ENCODE results near the gene DAGLA. TPM values are rescaled to one million over a fixed set of nuclear protein-coding genes. Genes with fewer than 3 reads are reported as not detected.
A peak's percentile ranks its signal among the peaks of the same experiment; 100 is the strongest.

DAGLA gene
- total and polyA plus RNA-seq, 2 of the 13 experiments (the other 11 are each of a cell fraction or from before 2014, with no cell fraction given), result 2.6 to 3.9 TPM

GRCh38 chr11:61718621-61719302 lies 38.6 kb downstream of the DAGLA start:
- Histone ChIP-seq H3K27me3 (ENCODE audit: control insufficient read depth in 1 of 2, insufficient read depth in 2 of 2, low read length in 2 of 2) (no peaks in the 10 kb centered on the region), H3K9ac (ENCODE audit: insufficient read depth, low read depth, low read length) (no peak overlapping the region), H2AFZ (ENCODE audit: low read length) (no peak overlapping the region), H3K4me2 (ENCODE audit: low read depth, low read length) (no peak overlapping the region), H3K4me1 (ENCODE audit: insufficient read depth, low read length) (peaks cover 19% of the 10 kb centered on the region), H3K4me3 (replicated peaks in 1 of 3; ENCODE audit: insufficient read depth in 1 of 3, low read depth in 2 of 3, low read length in 3 of 3) (no peak overlapping the region), H3K27ac (ENCODE audit: extremely low read length, insufficient read depth, low read length) (no peak overlapping the region), H3K36me3 (replicated peaks in 1 of 2; ENCODE audit: control insufficient read depth in 1 of 2, insufficient read depth in 2 of 2, low read length in 2 of 2) (peaks cover 6 to 21% of the 10 kb centered on the region in 2 experiments; a peak in 4 of 5 replicates), H3K9me3 (ENCODE audit: low read length) (no peaks in the 10 kb centered on the region), H4K20me1 (ENCODE audit: insufficient read depth, low read length) (no peaks in the 10 kb centered on the region), H3K79me2 (ENCODE audit: insufficient read depth, low read length) (peaks cover 5% of the 10 kb centered on the region)
- ATAC-seq (no peak), FAIRE-seq (no peak), DNase-seq (ENCODE audit: low spot score) (no peak)
- no TSS peak for BruUV-seq (replicated peaks)
- WGBS (ENCODE audit: low lambda C conversion rate), result 100% methylated on average over 1 of the region's 21 CpGs
- no peak for TF ChIP-seq ZNF138 (CRISPR knock-in tag; IDR thresholded peaks at IDR 0.05; ENCODE audit: low read depth)
- TF ChIP-seq ZBTB33 (CRISPR knock-in tag; IDR thresholded peaks at IDR 0.05), result peak; percentile 90
- TF ChIP-seq IRF9 (CRISPR knock-in tag; IDR thresholded peaks at IDR 0.05; ENCODE audit: borderline replicate concordance), result no peak
- in situ Hi-C loops (cut with HindIII; ENCODE audit: extremely low pct_ligation_motif_present, low pct_unique_long_range_greater_than_20kb), result no loop called here
- POLR2A ChIA-PET, result no interaction called here
- CTCF ChIA-PET (ENCODE audit: low intra/inter-chr PET ratio, low total read pairs), result no interaction called here
- intact Hi-C loops (cut with micrococcal nuclease; ENCODE audit: unreplicated experiment), result no loop called here

GRCh38 chr11:61719978-61720377 lies 39.8 kb downstream of the DAGLA start:
- Histone ChIP-seq H3K27ac (ENCODE audit: extremely low read length, insufficient read depth, low read length) (no peak overlapping the region), H3K4me3 (replicated peaks in 1 of 3; ENCODE audit: insufficient read depth in 1 of 3, low read depth in 2 of 3, low read length in 3 of 3) (no peak overlapping the region), H2AFZ (ENCODE audit: low read length) (no peak overlapping the region), H3K9me3 (ENCODE audit: low read length) (no peaks in the 10 kb centered on the region), H4K20me1 (ENCODE audit: insufficient read depth, low read length) (no peaks in the 10 kb centered on the region), H3K9ac (ENCODE audit: insufficient read depth, low read depth, low read length) (no peak overlapping the region), H3K27me3 (ENCODE audit: control insufficient read depth in 1 of 2, insufficient read depth in 2 of 2, low read length in 2 of 2) (no peaks in the 10 kb centered on the region), H3K36me3 (replicated peaks in 1 of 2; ENCODE audit: control insufficient read depth in 1 of 2, insufficient read depth in 2 of 2, low read length in 2 of 2) (peaks cover 7 to 25% of the 10 kb centered on the region in 2 experiments), H3K4me1 (ENCODE audit: insufficient read depth, low read length) (peaks cover 18% of the 10 kb centered on the region), H3K4me2 (ENCODE audit: low read depth, low read length) (no peak overlapping the region), H3K79me2 (ENCODE audit: insufficient read depth, low read length) (peaks cover 3% of the 10 kb centered on the region)
- CTCF ChIA-PET (ENCODE audit: low intra/inter-chr PET ratio, low total read pairs), result no interaction called here
- TF ChIP-seq SPEN (CRISPR knock-in tag; IDR thresholded peaks at IDR 0.05; ENCODE audit: low read depth), result no peak
- POLR2A ChIA-PET, result no interaction called here
- no peak for DNase-seq (ENCODE audit: low spot score)
- FAIRE-seq, result no peak
- in situ Hi-C loops (cut with HindIII; ENCODE audit: extremely low pct_ligation_motif_present, low pct_unique_long_range_greater_than_20kb), result no loop called here
- BruUV-seq (replicated peaks), result no TSS peak
- intact Hi-C loops (cut with micrococcal nuclease; ENCODE audit: unreplicated experiment), result no loop called here
- WGBS (ENCODE audit: low lambda C conversion rate), result 100% methylated on average over 4 of the region's 12 CpGs
- no peak for ATAC-seq
